GM19395 (cell line): ENCODE data around the gene ARNT2.

Experiments
- ATAC-seq: cut with Tn5 transposase; IDR thresholded peaks from one replicate; pipeline ENCODE4 v1.9.1; 2021; ENCODE audit warnings: mild to moderate bottlenecking, moderate library complexity; ENCODE audit not compliant: unreplicated experiment

ARNT2 gene

DNA sequence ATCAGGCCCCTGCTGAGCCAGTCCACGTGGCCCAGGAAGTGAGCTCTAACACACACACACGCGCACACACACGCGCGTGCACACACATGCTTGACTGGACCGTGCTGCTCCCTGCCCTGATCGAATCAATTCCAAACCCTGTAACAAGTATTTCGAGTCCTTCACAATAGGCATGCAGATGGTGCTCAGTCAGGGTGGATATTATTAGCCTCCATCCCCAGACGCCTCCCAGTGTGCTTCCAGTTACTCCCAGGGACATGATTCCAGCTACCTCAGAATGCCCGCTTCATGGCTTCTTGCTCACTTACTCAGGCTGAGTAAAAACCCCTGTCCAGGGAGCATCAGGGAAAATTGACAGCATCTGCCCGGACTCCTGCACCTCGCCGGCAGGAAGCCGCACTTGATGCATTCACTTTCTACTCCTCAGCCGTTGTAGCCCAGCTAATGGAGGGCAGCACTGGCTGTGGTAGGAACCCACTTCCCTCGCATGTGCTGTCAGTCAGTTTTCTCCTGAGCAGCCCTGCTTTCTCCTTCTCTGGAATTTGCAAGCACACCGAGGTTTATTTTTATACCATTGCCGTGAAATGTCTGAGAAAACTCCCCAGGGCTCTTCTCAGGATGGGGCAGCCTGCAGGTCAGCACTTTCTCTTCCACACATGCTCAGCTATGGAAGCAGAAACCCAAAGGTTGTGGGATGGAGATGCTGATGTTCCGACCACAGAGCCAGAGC is 164.9 kb downstream of the ARNT2 start:
- no peak for ATAC-seq

DNA sequence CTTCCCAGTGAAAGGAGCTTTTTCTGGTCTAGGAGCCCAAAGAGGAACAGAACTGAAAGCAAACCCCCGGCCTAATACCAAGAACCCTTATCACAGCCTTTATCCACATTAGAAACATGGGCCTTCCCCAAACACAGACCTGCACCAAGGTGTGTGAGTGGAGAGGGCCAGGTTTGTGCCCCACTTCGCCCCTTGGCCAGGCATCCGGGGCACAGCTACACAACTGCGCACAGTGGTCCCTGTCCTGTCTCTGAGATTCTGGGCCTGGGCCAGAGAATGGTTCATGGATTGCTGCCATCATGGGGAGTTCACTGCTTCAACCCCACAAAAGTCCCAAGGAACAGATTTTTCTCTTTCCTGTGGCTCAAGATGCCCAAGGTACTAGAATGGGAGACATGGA is 165.5 kb downstream of the ARNT2 start:
- ATAC-seq, result no peak

DNA sequence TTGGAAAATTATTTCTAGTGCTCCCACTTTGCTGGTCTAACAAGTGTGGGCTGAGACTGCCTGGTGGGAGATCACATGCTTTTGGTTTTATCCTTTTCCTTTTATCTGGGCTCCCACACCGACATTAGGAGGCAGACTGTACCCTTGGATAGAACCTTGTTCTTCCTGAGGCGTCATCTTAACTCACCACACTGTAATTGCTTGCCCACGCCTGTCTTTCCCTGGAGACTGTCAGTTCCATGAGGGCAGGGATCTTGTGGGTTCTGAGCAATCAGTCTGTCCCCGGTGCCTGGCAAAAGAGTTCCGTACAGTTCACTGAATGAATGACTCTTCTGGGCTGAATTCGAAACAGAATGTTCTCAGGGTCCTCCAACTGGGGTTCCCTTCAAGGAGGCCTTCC is 166.4 kb downstream of the ARNT2 start:
- no peak for ATAC-seq

DNA sequence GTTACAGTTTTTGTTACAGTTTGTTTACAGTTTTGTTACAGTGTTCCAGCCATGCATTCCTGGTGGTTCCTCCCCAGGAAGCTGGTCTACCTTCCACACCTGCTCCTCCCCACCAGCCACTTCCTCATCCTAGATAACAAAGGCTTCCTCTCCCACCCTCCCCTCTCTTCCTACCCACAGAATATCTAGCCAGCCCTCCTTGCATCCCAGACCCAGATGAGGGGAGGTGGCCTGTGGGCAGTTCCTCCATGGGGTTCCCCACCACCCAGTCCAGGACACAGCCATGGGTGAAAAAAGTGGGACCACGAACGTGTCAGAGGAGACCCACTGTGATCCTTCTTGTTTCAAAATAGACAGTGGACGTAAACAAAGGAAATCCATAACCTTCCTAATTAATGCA is 168.2 kb downstream of the ARNT2 start:
- no peak for ATAC-seq

GRCh38 chr15:80573606-80574005 is 169.4 kb downstream of the ARNT2 start:
- no peak for ATAC-seq

- ATAC-seq, result no peak
Observed at GRCh38 chr15:80574590-80574989, 170.4 kb downstream of the ARNT2 start.

GRCh38 chr15:80576519-80577090 is 172.4 kb downstream of the ARNT2 start:
- ATAC-seq, result no peak

DNA sequence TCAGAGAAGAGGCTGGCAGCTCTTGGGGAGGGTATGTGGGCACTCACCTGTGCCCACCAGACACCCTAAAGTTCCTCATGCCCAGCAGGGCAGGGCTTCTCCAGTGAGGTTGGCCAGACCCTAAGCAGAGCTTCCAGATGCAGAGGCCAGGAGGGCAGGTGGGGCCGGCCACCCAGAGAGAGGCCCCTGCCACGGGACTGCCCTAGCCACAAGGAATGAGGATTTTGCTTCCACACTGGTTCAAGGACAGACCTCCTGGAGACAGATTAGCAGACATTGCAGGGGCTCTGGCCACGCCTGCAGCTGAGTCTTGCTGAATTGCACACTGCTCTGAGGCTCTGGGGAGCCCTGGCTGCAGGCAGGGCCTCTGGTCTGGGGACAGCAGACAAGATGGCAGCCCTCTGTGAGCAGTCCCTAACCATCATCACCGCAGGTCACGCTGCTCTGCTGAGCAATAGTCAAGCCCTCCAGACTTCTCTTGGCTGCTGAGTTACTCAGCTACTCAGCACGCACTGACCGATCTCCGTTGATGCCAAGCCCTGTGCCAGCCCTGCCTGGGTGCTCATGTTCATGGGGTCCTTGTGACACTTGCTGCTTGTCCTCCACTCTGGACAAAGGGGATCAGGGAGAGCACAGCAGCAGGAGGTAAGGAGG is 173.5 kb downstream of the ARNT2 start:
- ATAC-seq, result no peak

- no peak for ATAC-seq
Observed at GRCh38 chr15:80578206-80578595, 174.0 kb downstream of the ARNT2 start.

DNA sequence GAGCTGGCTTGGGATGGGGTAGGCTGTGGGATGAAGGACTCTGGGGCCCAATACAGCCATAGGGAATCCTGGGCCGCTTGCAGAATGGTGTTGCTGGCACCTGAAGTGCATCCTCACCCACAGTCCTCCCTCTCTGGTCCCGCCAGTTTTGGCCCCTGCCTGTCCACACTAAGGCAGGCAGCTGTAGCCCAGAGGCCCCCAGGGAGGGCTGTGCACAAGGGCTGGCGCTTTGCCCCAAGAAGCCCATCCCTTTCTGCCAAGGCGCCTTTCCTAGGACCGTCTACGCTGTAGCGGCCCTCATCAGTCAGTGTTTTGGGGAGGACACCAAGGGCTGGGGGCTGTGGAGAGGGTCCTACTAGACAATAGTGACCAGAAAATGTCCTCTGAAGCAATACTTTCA is 174.7 kb downstream of the ARNT2 start:
- ATAC-seq, result no peak

DNA sequence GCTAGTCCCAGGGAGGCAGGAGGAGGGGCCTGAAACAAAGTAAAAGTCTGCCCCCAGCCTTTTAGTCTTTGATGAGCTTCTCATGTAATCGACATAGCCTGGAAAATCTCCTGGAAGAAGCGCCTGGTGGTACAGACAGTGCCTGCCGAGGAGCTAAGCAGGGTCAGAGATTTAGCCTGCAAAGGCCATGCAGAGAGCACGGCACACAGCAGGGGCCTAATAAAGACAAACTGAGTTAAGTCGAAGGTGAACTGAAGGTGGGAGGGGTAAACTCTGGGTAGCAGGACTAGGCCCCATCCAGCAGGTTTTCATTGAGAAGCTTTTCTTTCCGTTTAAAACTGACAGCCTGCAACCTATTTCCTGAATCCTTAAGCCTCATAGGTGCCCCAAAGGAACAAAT is 175.4 kb downstream of the ARNT2 start:
- no peak for ATAC-seq

DNA sequence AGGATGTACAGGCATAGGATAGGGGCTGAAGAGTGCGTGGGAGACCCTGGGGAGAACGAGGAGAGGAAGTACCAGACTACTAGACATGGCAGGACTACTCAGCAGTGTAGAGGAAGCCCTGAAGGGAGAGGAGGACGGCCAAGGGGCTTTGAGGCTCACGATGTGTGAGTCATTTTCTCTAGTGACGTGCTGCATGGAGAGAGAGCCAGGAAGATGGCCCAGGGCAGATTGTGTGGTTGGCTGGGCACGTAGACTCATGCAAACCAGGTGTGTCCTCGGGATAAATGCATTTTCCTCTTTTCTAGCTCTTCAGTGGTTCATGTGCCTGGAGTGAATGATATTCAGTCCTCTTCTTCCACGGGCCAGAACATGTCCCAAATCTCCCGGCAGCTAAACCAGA is 175.9 kb downstream of the ARNT2 start:
- no peak for ATAC-seq

GRCh38 chr15:80580536-80581260 is 176.5 kb downstream of the ARNT2 start:
- ATAC-seq, result no peak

GRCh38 chr15:80581976-80582375 is 177.8 kb downstream of the ARNT2 start:
- no peak for ATAC-seq

DNA sequence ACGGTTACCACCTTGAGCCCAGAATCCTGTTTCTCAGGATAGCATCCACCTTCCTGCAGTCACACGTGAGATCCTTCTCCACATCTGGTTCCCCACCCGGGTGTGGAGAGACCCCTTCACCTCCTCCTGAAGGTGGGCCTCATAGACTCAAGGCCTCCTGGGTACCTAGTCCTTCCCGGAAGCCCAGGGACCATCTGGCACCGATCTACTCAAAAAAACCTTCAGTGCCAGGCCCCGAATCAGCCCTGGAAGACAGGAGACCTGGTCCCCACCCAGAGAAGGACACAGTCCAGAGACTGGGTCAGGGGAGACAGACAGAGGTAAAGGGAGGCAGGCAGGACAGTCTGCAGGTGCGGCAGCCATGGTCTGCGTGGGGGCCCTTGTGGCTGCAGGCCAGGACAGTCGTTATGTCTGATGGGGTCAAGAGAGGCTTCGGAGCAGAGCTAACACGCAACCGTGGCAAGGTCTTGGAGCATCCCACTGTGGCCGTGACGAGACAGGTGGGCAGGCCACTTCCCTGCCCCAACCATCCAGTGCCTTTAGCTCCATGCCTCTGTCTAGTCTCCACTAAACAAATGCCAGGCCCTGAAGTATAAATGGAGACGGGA is 178.7 kb downstream of the ARNT2 start:
- no peak for ATAC-seq

DNA sequence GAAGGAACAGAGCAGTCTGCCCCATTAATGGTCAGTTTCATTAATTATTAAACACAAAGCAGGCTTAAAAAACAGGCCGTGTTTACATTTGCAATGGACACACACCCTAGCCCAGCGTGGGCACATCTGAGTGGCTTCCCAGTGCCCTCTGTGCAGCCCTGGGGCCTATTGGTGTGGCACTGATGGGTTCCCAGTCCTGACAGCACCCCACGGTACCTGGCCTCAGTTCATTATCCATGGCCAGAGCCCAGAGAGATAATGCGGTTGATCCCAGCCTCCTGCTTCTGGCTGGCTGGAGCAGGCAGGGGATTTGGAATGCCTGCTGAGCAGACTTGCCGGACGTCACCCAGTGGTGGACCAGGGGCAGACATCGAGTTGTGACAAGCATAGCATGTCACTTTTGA is 180.4 kb downstream of the ARNT2 start:
- ATAC-seq, result no peak

- ATAC-seq, result no peak
Observed at GRCh38 chr15:80584973-80585525, 180.9 kb downstream of the ARNT2 start.

DNA sequence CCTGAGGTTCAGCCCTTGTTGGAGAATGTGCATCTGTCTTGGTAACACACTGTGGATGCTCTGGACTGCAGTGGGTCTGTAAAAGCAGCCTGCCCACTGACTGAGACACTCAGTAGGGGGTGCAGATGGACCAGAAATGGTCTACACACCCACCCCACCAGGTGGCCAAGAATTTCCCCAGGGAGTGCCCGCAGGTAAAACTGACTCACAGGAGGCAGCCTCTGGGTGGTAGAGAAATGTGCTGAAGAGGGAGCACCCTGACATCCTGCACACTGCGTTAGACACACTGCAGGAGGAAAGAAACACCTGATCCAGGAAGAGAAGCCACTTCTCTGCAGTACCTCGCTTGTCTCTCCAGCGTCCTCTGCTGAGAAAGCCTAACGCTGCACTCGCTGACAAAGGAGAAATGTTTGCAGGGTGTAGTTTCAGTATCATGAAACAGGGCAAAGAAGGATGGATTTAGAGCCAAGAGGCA is 181.4 kb downstream of the ARNT2 start:
- ATAC-seq, result no peak

- ATAC-seq, result no peak
Observed at GRCh38 chr15:80586161-80586560, 182.0 kb downstream of the ARNT2 start.

- no peak for ATAC-seq
Observed at GRCh38 chr15:80587007-80587406, 182.8 kb downstream of the ARNT2 start.
